HepG2 (cell line): ENCODE data around the gene OLFM2. TPM values are rescaled to one million over a fixed set of nuclear protein-coding genes. Genes with fewer than 3 reads are reported as not detected.

Experiments used
- ATAC-seq: fragments of 200-7000 bp; cut with Tn5 transposase; 3 replicates; pipeline ENCODE4 v1.9.1; 2020; ENCODE audit warnings: mild to moderate bottlenecking, moderate library complexity
- BruUV-seq: library from RNA; stranded (reverse); fragments of 400-500 nt; replicated peaks from 2 replicates; lab custom pipeline; 2021; lab: Mats Ljungman, UMichigan
- CTCF ChIA-PET: fragments of 300-600 bp; formaldehyde crosslinking; extraction: SDS; loops from one replicate; lab custom pipeline; 2021; ENCODE audit warnings: low total read pairs, inconsistent platforms, low intra/inter-chr PET ratio; lab: Yijun Ruan, JAX
- POLR2A ChIA-PET: fragments of 350-600 bp; sonication (Branson Sonifier 250); formaldehyde crosslinking; loops from one replicate; lab custom pipeline; 2020; ENCODE audit warnings: antibody characterized with exemption, inconsistent platforms; lab: Yijun Ruan, JAX
- DNase-seq: peaks from one replicate; pipeline ENCODE4 v3.0.0-alpha.2; 2015; ENCODE audit warnings: low spot score
- FAIRE-seq: peaks from 3 replicates; lab custom pipeline; 2011; peaks lifted over from hg19 to GRCh38; lab: Jason Lieb, UNC
- H2AFZ ChIP-seq: one replicate; pipeline ENCODE4 v1.6.1; 2011; ENCODE audit warnings: low read length, inconsistent platforms
- H3K27ac ChIP-seq: fragments of 300-600 bp; 3 replicates; pipeline ENCODE4 v1.8.0; 2011; ENCODE audit warnings: mixed run types, mild to moderate bottlenecking, mixed read lengths, low read length, inconsistent platforms; ENCODE audit not compliant: insufficient read depth; ENCODE audit errors: extremely low read length
- H3K27me3 ChIP-seq, 2 experiments: fragments of 200-600 bp in 1 of 2; 2 replicates in 1 of 2; 3 replicates in 1 of 2; pipeline versions ENCODE4 v1.6.0 to v1.8.0; 2011; ENCODE audit warnings: low read length in 2 of 2, mild to moderate bottlenecking in 2 of 2, moderate library complexity in 2 of 2, inconsistent platforms in 1 of 2; ENCODE audit not compliant: insufficient read depth in 2 of 2, control insufficient read depth in 1 of 2
- H3K36me3 ChIP-seq, 2 experiments: fragments of 200-600 bp in 1 of 2; replicated peaks in 1 of 2; 2 replicates in 1 of 2; 3 replicates in 1 of 2; pipeline versions ENCODE4 v1.5.1 to v1.8.0; 2011; ENCODE audit warnings: low read length in 2 of 2, inconsistent platforms in 1 of 2; ENCODE audit not compliant: insufficient read depth in 2 of 2, control insufficient read depth in 1 of 2
- H3K4me1 ChIP-seq: 2 replicates; pipeline ENCODE4 v1.5.1; 2012; ENCODE audit warnings: low read length, inconsistent platforms; ENCODE audit not compliant: insufficient read depth
- H3K4me2 ChIP-seq: 2 replicates; pipeline ENCODE4 v1.6.0; 2011; ENCODE audit warnings: low read depth, low read length, inconsistent platforms
- H3K4me3 ChIP-seq, 3 experiments: fragments of 200-600 bp in 1 of 3; sonication (generic), shearing (Covaris generic) in 1 of 3; replicated peaks in 1 of 3; 2 replicates each; pipeline ENCODE4 v1.5.1; 2011 to 2016; ENCODE audit warnings: low read length in 3 of 3, inconsistent platforms in 2 of 3, low read depth in 2 of 3, mild to moderate bottlenecking in 2 of 3, control low read depth in 1 of 3, mixed read lengths in 1 of 3; ENCODE audit not compliant: insufficient read depth in 1 of 3
- H3K79me2 ChIP-seq: one replicate; pipeline ENCODE4 v1.6.1; 2011; ENCODE audit warnings: low read length, inconsistent platforms; ENCODE audit not compliant: insufficient read depth
- H3K9ac ChIP-seq: 2 replicates; pipeline ENCODE4 v1.6.0; 2011; ENCODE audit warnings: mild to moderate bottlenecking, low read depth, low read length, inconsistent platforms; ENCODE audit not compliant: insufficient read depth
- H3K9me3 ChIP-seq: 2 replicates; pipeline ENCODE4 v1.5.1; 2012; ENCODE audit warnings: mild to moderate bottlenecking, low read length
- H4K20me1 ChIP-seq: 2 replicates; pipeline ENCODE4 v1.6.0; 2011; ENCODE audit warnings: inconsistent platforms, mild to moderate bottlenecking, low read length, moderate library complexity; ENCODE audit not compliant: insufficient read depth
- CEBPG ChIP-seq: IDR thresholded peaks from 2 replicates; pipeline ENCODE4 v1.6.1; 2016
- ELK4 ChIP-seq: sonication (generic); formaldehyde crosslinking; IDR thresholded peaks from 2 replicates; pipeline ENCODE4 v1.9.0; 2021; ENCODE audit warnings: missing genetic modification reagents, borderline replicate concordance
- RARG ChIP-seq: sonication (generic); formaldehyde crosslinking; IDR thresholded peaks from 2 replicates; pipeline ENCODE4 v1.4.0; 2020; ENCODE audit warnings: low read depth, mild to moderate bottlenecking, missing genetic modification reagents
- REXO4 ChIP-seq: sonication (generic); formaldehyde crosslinking; IDR thresholded peaks from 2 replicates; pipeline ENCODE4 v1.8.0; 2022; ENCODE audit warnings: missing genetic modification reagents, mild to moderate bottlenecking, borderline replicate concordance
- RORA ChIP-seq: sonication (generic); formaldehyde crosslinking; IDR thresholded peaks from 2 replicates; pipeline ENCODE4 v1.5.0; 2020; ENCODE audit warnings: mild to moderate bottlenecking, missing genetic modification reagents, moderate library complexity
- SSRP1 ChIP-seq: IDR thresholded peaks from 2 replicates; pipeline ENCODE4 v1.6.1; 2016; ENCODE audit warnings: control low read depth
- YEATS2 ChIP-seq: sonication (generic); formaldehyde crosslinking; IDR thresholded peaks from 2 replicates; pipeline ENCODE4 v1.4.0; 2020; ENCODE audit warnings: missing genetic modification reagents, borderline replicate concordance
- ZBTB21 ChIP-seq: sonication (generic); formaldehyde crosslinking; IDR thresholded peaks from 2 replicates; pipeline ENCODE4 v1.4.0; 2020; ENCODE audit warnings: missing genetic modification reagents
- ZNF766 ChIP-seq: sonication (generic); formaldehyde crosslinking; IDR thresholded peaks from 2 replicates; pipeline ENCODE4 v1.5.0; 2020; ENCODE audit warnings: missing genetic modification reagents, borderline replicate concordance
- WGBS: methylation state at CpG from one replicate; pipeline ENCODE4 v1.1.6; 2017; ENCODE audit warnings: low lambda C conversion rate; 5-methylcytosine and 5-hydroxymethylcytosine counted together
- in situ Hi-C: cut with HindIII; loops from 2 replicates; pipeline ENCODE4 v1.10.0; 2017; ENCODE audit warnings: low pct_unique_long_range_greater_than_20kb; ENCODE audit not compliant: extremely low pct_ligation_motif_present
- intact Hi-C: fragments of 100-400 bp; cut with micrococcal nuclease; formaldehyde crosslinking; loops from one replicate; pipeline ENCODE4 v1.10.0; 2022; ENCODE audit not compliant: unreplicated experiment
- polyA plus RNA-seq, 8 experiments: library from polyadenylated mRNA; depleted of rRNA in 3 of 8; stranded (reverse) in 7 of 8; unstranded in 1 of 8; fragments of >200 nt; fragmentation: Illumina TruSeq in 4 of 8; extraction: Trizol in 4 of 8; gene quantifications; 2 replicates each; pipeline versions ENCODE4 v1.2.1 to v1.2.3, GENCODE V29; 2011 to 2016; ENCODE audit warnings: low read depth in 4 of 8, missing spikeins in 1 of 8, mixed read lengths in 1 of 8; ENCODE audit not compliant: insufficient read depth in 1 of 8
- total RNA-seq, 5 experiments: library from RNA; depleted of rRNA; stranded (reverse); fragments of >200 nt; fragmentation: Illumina TruSeq; extraction: Trizol; gene quantifications; 2 replicates each; pipeline ENCODE4 v1.2.3, GENCODE V29; 2016; ENCODE audit warnings: low read depth in 1 of 5
- TF ChIP-seq, protein P1 (sequence below): sonication (generic); formaldehyde crosslinking; IDR thresholded peaks from 2 replicates; pipeline ENCODE4 v1.5.0; 2020; ENCODE audit warnings: mild to moderate bottlenecking, missing genetic modification reagents
- TF ChIP-seq, protein P2 (sequence below): sonication (generic); formaldehyde crosslinking; IDR thresholded peaks from 2 replicates; pipeline ENCODE4 v1.9.0; 2022; ENCODE audit warnings: missing genetic modification reagents, mild to moderate bottlenecking, borderline replicate concordance
- TF ChIP-seq, protein P3 (sequence below): sonication (generic); formaldehyde crosslinking; IDR thresholded peaks from 2 replicates; pipeline ENCODE4 v1.4.0; 2020; ENCODE audit warnings: low read depth, mild to moderate bottlenecking, missing genetic modification reagents

The OLFM2 gene
- total and polyA plus RNA-seq, 2 of the 13 experiments (the other 11 are each of a cell fraction or from before 2014, with no cell fraction given): 0.20 to 0.51 TPM

DNA sequence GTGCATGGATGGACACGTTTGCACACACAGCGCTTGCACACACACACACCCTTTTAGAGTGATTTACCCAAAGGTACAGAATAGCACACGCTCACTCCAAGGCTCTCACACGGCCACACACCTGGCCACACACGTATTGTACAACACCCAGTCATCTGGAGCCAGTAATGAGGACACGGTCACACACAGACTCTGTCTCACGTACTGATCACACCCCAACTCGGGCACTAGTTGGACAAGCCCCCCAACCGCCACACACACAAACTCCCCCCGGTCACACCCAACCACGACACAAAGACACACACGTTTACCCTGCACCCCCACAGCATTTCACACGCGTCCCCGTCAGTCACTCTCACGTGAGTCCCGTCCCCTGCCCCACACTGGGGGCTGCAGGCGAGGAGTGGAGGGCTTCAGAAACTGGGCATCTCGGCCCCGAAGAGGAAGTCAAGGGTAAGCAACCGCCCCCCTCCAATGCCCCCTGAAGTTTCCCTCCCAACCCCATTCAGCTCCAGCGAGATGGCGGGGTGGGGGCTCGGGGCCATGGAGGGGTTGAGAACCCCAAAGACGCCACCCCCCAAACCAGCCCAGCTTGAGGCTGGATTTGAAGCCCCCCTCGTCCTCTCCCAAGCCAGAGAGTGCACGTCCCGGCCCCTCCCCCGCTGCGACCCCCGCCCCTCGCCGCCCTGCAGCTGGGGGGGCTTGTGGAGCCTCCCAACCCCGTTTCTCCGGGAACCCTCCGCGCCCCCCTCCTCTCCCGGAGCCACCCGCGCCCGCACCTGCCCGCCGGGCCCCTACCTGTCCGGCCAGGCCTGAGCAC is 599 bp downstream of the OLFM2 start:
- no peak for FAIRE-seq
- Histone ChIP-seq H2AFZ (no peak overlapping the region), H3K27me3 (peaks cover 0 to 21% of the 10 kb centered on the region in 2 experiments; a peak in 3 of 5 replicates), H4K20me1 (no peaks in the 10 kb centered on the region), H3K27ac (no peak overlapping the region), H3K4me2 (peak overlapping the region; percentile 27; the same call in 1 of the 2 replicates), H3K9me3 (no peaks in the 10 kb centered on the region), H3K9ac (no peak overlapping the region), H3K79me2 (no peaks in the 10 kb centered on the region), H3K4me3 (peak overlapping the region in 2 of 3 experiments; percentile 39 to 50; a peak in 3 of 6 replicates), H3K36me3 (no peaks in the 10 kb centered on the region), H3K4me1 (peaks cover 7% of the 10 kb centered on the region)
- ChIA-PET POLR2A (no interaction called here), CTCF (no interaction called here)
- intact Hi-C loops (loop anchor here (2.0 kb wide), 1 partner anchor 67 kb away; no protein-coding TSS in a partner anchor), in situ Hi-C loops (loop anchor here (5.0 to 10.0 kb wide), 3 partner anchors 92 to 459 kb away; partner anchors contain the start of gene S1PR2)
- BruUV-seq: no TSS peak
- ATAC-seq: peak; percentile 17; the same call in 1 of the 3 replicates
- WGBS: 23% methylated on average over 11 of the region's 44 CpGs
- TF ChIP-seq RARG (CRISPR knock-in tag): no peak
- no peak for TF ChIP-seq ELK4 (CRISPR knock-in tag)
- no peak for TF ChIP-seq YEATS2 (CRISPR knock-in tag)
- TF ChIP-seq RORA (CRISPR knock-in tag): no peak
- TF ChIP-seq, protein P1, sequence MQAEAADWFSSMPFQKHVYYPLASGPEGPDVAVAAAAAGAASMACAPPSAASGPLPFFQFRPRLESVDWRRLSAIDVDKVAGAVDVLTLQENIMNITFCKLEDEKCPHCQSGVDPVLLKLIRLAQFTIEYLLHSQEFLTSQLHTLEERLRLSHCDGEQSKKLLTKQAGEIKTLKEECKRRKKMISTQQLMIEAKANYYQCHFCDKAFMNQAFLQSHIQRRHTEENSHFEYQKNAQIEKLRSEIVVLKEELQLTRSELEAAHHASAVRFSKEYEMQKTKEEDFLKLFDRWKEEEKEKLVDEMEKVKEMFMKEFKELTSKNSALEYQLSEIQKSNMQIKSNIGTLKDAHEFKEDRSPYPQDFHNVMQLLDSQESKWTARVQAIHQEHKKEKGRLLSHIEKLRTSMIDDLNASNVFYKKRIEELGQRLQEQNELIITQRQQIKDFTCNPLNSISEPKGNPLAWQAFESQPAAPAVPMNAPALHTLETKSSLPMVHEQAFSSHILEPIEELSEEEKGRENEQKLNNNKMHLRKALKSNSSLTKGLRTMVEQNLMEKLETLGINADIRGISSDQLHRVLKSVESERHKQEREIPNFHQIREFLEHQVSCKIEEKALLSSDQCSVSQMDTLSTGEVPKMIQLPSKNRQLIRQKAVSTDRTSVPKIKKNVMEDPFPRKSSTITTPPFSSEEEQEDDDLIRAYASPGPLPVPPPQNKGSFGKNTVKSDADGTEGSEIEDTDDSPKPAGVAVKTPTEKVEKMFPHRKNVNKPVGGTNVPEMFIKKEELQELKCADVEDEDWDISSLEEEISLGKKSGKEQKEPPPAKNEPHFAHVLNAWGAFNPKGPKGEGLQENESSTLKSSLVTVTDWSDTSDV (CRISPR knock-in tag): no peak
- no peak for TF ChIP-seq CEBPG (CRISPR knock-in tag)
- TF ChIP-seq, protein P2, sequence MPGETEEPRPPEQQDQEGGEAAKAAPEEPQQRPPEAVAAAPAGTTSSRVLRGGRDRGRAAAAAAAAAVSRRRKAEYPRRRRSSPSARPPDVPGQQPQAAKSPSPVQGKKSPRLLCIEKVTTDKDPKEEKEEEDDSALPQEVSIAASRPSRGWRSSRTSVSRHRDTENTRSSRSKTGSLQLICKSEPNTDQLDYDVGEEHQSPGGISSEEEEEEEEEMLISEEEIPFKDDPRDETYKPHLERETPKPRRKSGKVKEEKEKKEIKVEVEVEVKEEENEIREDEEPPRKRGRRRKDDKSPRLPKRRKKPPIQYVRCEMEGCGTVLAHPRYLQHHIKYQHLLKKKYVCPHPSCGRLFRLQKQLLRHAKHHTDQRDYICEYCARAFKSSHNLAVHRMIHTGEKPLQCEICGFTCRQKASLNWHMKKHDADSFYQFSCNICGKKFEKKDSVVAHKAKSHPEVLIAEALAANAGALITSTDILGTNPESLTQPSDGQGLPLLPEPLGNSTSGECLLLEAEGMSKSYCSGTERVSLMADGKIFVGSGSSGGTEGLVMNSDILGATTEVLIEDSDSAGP (CRISPR knock-in tag): no peak
- TF ChIP-seq ZNF766 (CRISPR knock-in tag): no peak
- TF ChIP-seq REXO4 (CRISPR knock-in tag): no peak
- no peak for TF ChIP-seq ZBTB21 (CRISPR knock-in tag)
- TF ChIP-seq, protein P3, sequence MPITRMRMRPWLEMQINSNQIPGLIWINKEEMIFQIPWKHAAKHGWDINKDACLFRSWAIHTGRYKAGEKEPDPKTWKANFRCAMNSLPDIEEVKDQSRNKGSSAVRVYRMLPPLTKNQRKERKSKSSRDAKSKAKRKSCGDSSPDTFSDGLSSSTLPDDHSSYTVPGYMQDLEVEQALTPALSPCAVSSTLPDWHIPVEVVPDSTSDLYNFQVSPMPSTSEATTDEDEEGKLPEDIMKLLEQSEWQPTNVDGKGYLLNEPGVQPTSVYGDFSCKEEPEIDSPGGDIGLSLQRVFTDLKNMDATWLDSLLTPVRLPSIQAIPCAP (CRISPR knock-in tag): no peak
- no peak for TF ChIP-seq SSRP1 (CRISPR knock-in tag)
- no peak for DNase-seq
